ENCODE results near the gene RRP1. TPM values are rescaled to one million over a fixed set of nuclear protein-coding genes. Genes with fewer than 3 reads are reported as not detected.
A peak's percentile ranks its signal among the peaks of the same experiment; 100 is the strongest.

Gene RRP1
- total RNA-seq, 1 experiment from 2014 or later = 76.7 TPM

DNA sequence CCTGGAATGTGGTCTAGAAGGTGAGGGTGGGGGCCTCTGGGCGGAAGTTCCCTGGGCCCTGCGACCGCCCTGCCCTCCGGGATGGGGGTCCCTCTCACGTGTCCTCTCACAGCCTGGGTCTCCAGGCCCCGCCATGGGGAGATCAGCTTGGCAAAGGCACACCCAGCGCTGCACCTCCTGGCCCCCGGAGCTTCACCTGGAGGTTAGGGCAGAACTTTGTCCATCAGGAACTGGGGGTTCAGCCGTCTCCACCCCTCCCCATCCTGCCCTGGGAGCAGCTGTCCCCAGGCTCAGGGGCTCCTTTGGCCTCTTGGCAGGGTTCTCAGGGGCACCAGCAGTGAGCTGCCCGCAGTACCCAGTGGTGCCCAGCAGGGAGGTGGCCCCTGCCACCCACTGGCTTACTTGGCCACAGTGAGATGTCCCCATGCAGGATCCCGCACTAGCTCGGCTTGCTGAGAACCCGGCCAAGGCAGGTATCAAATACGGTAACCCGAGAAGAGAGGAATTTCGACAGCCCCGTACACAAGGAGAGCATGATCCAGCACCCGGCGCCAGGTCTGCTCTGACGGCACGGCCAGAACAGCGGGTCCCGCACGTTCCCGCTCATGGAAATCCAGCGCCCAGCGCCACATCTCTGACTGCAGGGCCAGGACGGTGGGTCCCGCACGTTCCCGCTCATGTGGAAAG lies 36.7 kb downstream of the RRP1 start:
- H3K9me3 ChIP-seq (ENCODE audit: control insufficient read depth, low read depth, low read length) = no peaks in the 10 kb centered on the region
- Mint-ChIP-seq H3K9me3 (peaks cover 2 to 5% of the 10 kb centered on the region in 2 experiments; a peak in 1 of 5 replicates), H3K4me3 (no peak overlapping the region), H3K27ac (peak overlapping the region in 2 of 3 experiments; percentile 23 to 51; a peak in 1 of 7 replicates), H3K4me1 (peaks cover 8% of the 10 kb centered on the region in 2 experiments), H3K27me3 (ENCODE audit: low read depth) (peaks cover 5% of the 10 kb centered on the region), H3K36me3 (ENCODE audit: insufficient read depth in 1 of 3, low read depth in 3 of 3) (peaks cover under 1 to 6% (median 2%) of the 10 kb centered on the region in 3 experiments; a peak in 4 of 7 replicates)
- H3K79me2 ChIP-seq (ENCODE audit: insufficient read depth, low read length) = no peaks in the 10 kb centered on the region
- H3K4me2 ChIP-seq (ENCODE audit: insufficient read depth, insufficient read length, low read length) = no peak overlapping the region
- H2AK5ac ChIP-seq (ENCODE audit: insufficient read length, low read length) = no peak overlapping the region
- no peak overlapping the region for H2BK20ac ChIP-seq (ENCODE audit: low read depth, low read length, poor library complexity, severe bottlenecking)
- H3K4me1 ChIP-seq (ENCODE audit: insufficient read depth, low read length) = no peaks in the 10 kb centered on the region
- H2BK15ac ChIP-seq (ENCODE audit: low read depth, low read length) = no peak overlapping the region
- H2AFZ ChIP-seq (ENCODE audit: low read length) = no peak overlapping the region
- WGBS (ENCODE audit: extremely low coverage, insufficient read length, low lambda C conversion rate) = no CpG with 5 or more reads among the region's 31 CpGs
- H2BK120ac ChIP-seq (ENCODE audit: low read depth, low read length, poor library complexity, severe bottlenecking) = no peak overlapping the region
- no peak overlapping the region for H3K23ac ChIP-seq (ENCODE audit: insufficient read length, low read depth, low read length)
- no peak overlapping the region for H3K9ac ChIP-seq (ENCODE audit: extremely low read depth, insufficient read length, low read length)
- no peak overlapping the region for H2BK5ac ChIP-seq (ENCODE audit: insufficient read length, low read length)
- H3K4ac ChIP-seq (ENCODE audit: low read depth, low read length) = no peak overlapping the region
- no peaks in the 10 kb centered on the region for H3K27me3 ChIP-seq (ENCODE audit: insufficient read depth, low read length)
- H3K18ac ChIP-seq (ENCODE audit: insufficient read length, low read depth, low read length) = no peak overlapping the region
- no peak overlapping the region for H3K14ac ChIP-seq (ENCODE audit: insufficient read depth, low read length)
- no peak overlapping the region for H4K5ac ChIP-seq (ENCODE audit: insufficient read length, low read depth, low read length)
- H4K20me1 ChIP-seq (ENCODE audit: control insufficient read depth, insufficient read depth, insufficient read length) = no peaks in the 10 kb centered on the region
- H3T11ph ChIP-seq (ENCODE audit: low read length) = no peak overlapping the region
- peak; percentile 39 for TF ChIP-seq CTCF (conservative IDR thresholded peaks at IDR 0.05)
- no peak overlapping the region for H2BK12ac ChIP-seq (ENCODE audit: insufficient read length, low read depth, low read length)
- no peak overlapping the region for H4K8ac ChIP-seq (replicated peaks; ENCODE audit: insufficient read length, low read depth, low read length)
- H3K27ac ChIP-seq (ENCODE audit: insufficient read length, low read depth, low read length) = no peak overlapping the region
- no peak overlapping the region for H4K91ac ChIP-seq (ENCODE audit: insufficient read length, low read depth, low read length)
- H3K79me1 ChIP-seq (ENCODE audit: insufficient read depth, low read depth, low read length, poor library complexity, severe bottlenecking) = no peaks in the 10 kb centered on the region
- DNase-seq = peak; percentile 68
- no peak overlapping the region for H3K56ac ChIP-seq (ENCODE audit: insufficient read length, low read depth, low read length)
- no peaks in the 10 kb centered on the region for H3K23me2 ChIP-seq (ENCODE audit: insufficient read length, low read depth, low read length, poor library complexity, severe bottlenecking)

All from H9 (cell line).